NCI-H2227 treated with DMSO at 0.1 percent for 48 hours (cell line): ENCODE measurements around the gene EPAS1.

ENCODE experiments used
- DNase-seq: peaks from one replicate; lab custom pipeline; 2025; lab: John Stamatoyannopoulos, UW

EPAS1 gene

GRCh38 chr2:46339676-46340459 is 42.7 kb downstream of the EPAS1 start:
- no peak for DNase-seq

GRCh38 chr2:46340740-46341420 is 43.7 kb downstream of the EPAS1 start:
- no peak for DNase-seq

- no peak for DNase-seq
Measured at GRCh38 chr2:46342566-46343315, 45.5 kb downstream of the EPAS1 start.

GRCh38 chr2:46344706-46345105 is 47.5 kb downstream of the EPAS1 start:
- DNase-seq = no peak

GRCh38 chr2:46345775-46346174 is 48.6 kb downstream of the EPAS1 start:
- DNase-seq = no peak

- DNase-seq = no peak
Measured at GRCh38 chr2:46346719-46347118, 49.5 kb downstream of the EPAS1 start.

- no peak for DNase-seq
Measured at GRCh38 chr2:46347648-46348280, 50.6 kb downstream of the EPAS1 start.

GRCh38 chr2:46349115-46349547 is 51.9 kb downstream of the EPAS1 start:
- DNase-seq = no peak

- DNase-seq = no peak
Measured at GRCh38 chr2:46350029-46350689, 53.0 kb downstream of the EPAS1 start.

GRCh38 chr2:46351098-46351749 is 54.0 kb downstream of the EPAS1 start:
- DNase-seq = no peak

GRCh38 chr2:46351750-46352138 is 54.5 kb downstream of the EPAS1 start:
- DNase-seq = no peak

GRCh38 chr2:46352621-46353020 is 55.4 kb downstream of the EPAS1 start:
- no peak for DNase-seq

GRCh38 chr2:46353509-46353908 is 56.3 kb downstream of the EPAS1 start:
- no peak for DNase-seq

GRCh38 chr2:46355756-46356155 is 58.5 kb downstream of the EPAS1 start:
- DNase-seq = no peak

GRCh38 chr2:46356991-46357390 is 59.8 kb downstream of the EPAS1 start:
- no peak for DNase-seq

- DNase-seq = no peak
Measured at GRCh38 chr2:46358713-46359112, 61.5 kb downstream of the EPAS1 start.

GRCh38 chr2:46360303-46360702 is 63.1 kb downstream of the EPAS1 start:
- no peak for DNase-seq

GRCh38 chr2:46361920-46362666 is 64.9 kb downstream of the EPAS1 start:
- DNase-seq = no peak

GRCh38 chr2:46362667-46363012 is 65.4 kb downstream of the EPAS1 start:
- no peak for DNase-seq

GRCh38 chr2:46363535-46364170 is 66.4 kb downstream of the EPAS1 start:
- DNase-seq = no peak
